HG03097 (cell line): ENCODE data around the gene MMP24OS.
A peak's percentile ranks its signal among the peaks of the same experiment; 100 is the strongest.
"Not testable (repeated sequence)": the region's sequence is repeated elsewhere in the genome, so short reads cannot be mapped to it uniquely, and the experiment has no call there.

Source experiments
- ATAC-seq: cut with Tn5 transposase; IDR thresholded peaks from one replicate; pipeline ENCODE4 v1.9.1; 2021; ENCODE audit not compliant: unreplicated experiment, low FRiP score

MMP24OS gene

GRCh38 chr20:35260426-35260825 lies 17.5 kb downstream of the MMP24OS start:
- ATAC-seq: no peak

GRCh38 chr20:35257175-35257909 lies 20.6 kb downstream of the MMP24OS start:
- no peak for ATAC-seq

- ATAC-seq: no peak
These were observed 23.4 kb downstream of the MMP24OS start for GRCh38 chr20:35254448-35254999.

- no peak for ATAC-seq
These were observed 24.9 kb downstream of the MMP24OS start for GRCh38 chr20:35253010-35253409.

GRCh38 chr20:35252598-35252997 lies 25.3 kb downstream of the MMP24OS start:
- ATAC-seq: not testable (repeated sequence)

GRCh38 chr20:35252037-35252461 lies 25.9 kb downstream of the MMP24OS start:
- peak; percentile 81 for ATAC-seq

- ATAC-seq: no peak
These were observed 26.3 kb downstream of the MMP24OS start for GRCh38 chr20:35251613-35251940.

- no peak for ATAC-seq
These were observed 29.1 kb downstream of the MMP24OS start for GRCh38 chr20:35248641-35249475.

- no peak for ATAC-seq
These were observed 31.2 kb downstream of the MMP24OS start for GRCh38 chr20:35246723-35247122.

- no peak for ATAC-seq
These were observed 33.9 kb downstream of the MMP24OS start for GRCh38 chr20:35243986-35244385.

- ATAC-seq: no peak
These were observed 34.6 kb downstream of the MMP24OS start for GRCh38 chr20:35243317-35243716.

- no peak for ATAC-seq
These were observed 37.1 kb downstream of the MMP24OS start for GRCh38 chr20:35240811-35241293.

GRCh38 chr20:35240083-35240810 lies 37.7 kb downstream of the MMP24OS start:
- ATAC-seq: no peak

GRCh38 chr20:35238735-35239134 lies 39.2 kb downstream of the MMP24OS start:
- ATAC-seq: no peak

GRCh38 chr20:35238170-35238569 lies 39.8 kb downstream of the MMP24OS start:
- no peak for ATAC-seq

- ATAC-seq: no peak
These were observed 40.4 kb downstream of the MMP24OS start for GRCh38 chr20:35237486-35237885.

- no peak for ATAC-seq
These were observed 42.0 kb downstream of the MMP24OS start for GRCh38 chr20:35235881-35236280.

GRCh38 chr20:35232575-35232974 lies 45.3 kb downstream of the MMP24OS start:
- no peak for ATAC-seq

- ATAC-seq: no peak
These were observed 50.8 kb downstream of the MMP24OS start for GRCh38 chr20:35226884-35227681.
